ENCODE measurements around the gene KPTN. TPM values are rescaled to one million over a fixed set of nuclear protein-coding genes. Genes with fewer than 3 reads are reported as not detected.

KPTN gene
- total and polyA plus RNA-seq, 2 donors (not counting 1 experiment from before 2014, with no cell fraction given), result 8.1 to 11.4 TPM

- Mint-ChIP-seq H3K4me1 (no peaks in the 10 kb centered on the region), H3K9me3 (ENCODE audit: insufficient read depth) (peaks cover 4% of the 10 kb centered on the region), H3K27ac (no peak overlapping the region), H3K4me3 (no peak overlapping the region), H3K27me3 (peaks cover 29% of the 10 kb centered on the region)
- ChIA-PET CTCF (no interaction called here), POLR2A (no interaction called here)
- Histone ChIP-seq H3K9me3 (ENCODE audit: control extremely low read depth in 1 of 3, control insufficient read depth in 2 of 3, insufficient read depth in 1 of 3, low read length in 2 of 3) (peaks cover 0 to 14% (median 6%) of the 10 kb centered on the region in 3 donors), H3K9ac (ENCODE audit: low read length) (no peak overlapping the region), H3K79me2 (ENCODE audit: control insufficient read depth, insufficient read depth, low read length) (no peaks in the 10 kb centered on the region), H3K27me3 (replicated peaks in 1 of 4; ENCODE audit: control extremely low read depth in 1 of 4, control insufficient read depth in 3 of 4, insufficient read depth in 4 of 4, low read length in 3 of 4) (peaks cover 0 to 55% (median 27%) of the 10 kb centered on the region in 4 experiments), H2AFZ (ENCODE audit: insufficient read depth, low read depth, low read length, poor library complexity, severe bottlenecking) (no peak overlapping the region), H3K27ac (ENCODE audit: low read length in 2 of 2) (no peak overlapping the region), H4K20me1 (ENCODE audit: control insufficient read depth, insufficient read depth, low read length, poor library complexity, severe bottlenecking) (no peaks in the 10 kb centered on the region), H3K4me2 (replicated peaks; ENCODE audit: low read depth, low read length, poor library complexity, severe bottlenecking) (no peak overlapping the region), H3K4me1 (ENCODE audit: control insufficient read depth in 2 of 2, insufficient read depth in 2 of 2, low read length in 2 of 2) (no peaks in the 10 kb centered on the region), H3K4me3 (ENCODE audit: control extremely low read depth in 1 of 5, extremely low read depth in 1 of 5, insufficient read depth in 1 of 5, low read depth in 2 of 5, low read length in 4 of 5) (no peak overlapping the region), H3K36me3 (replicated peaks in 1 of 2; ENCODE audit: control extremely low read depth in 1 of 2, control insufficient read depth in 1 of 2, extremely low read depth in 1 of 2, insufficient read depth in 2 of 2, low read length in 1 of 2) (no peaks in the 10 kb centered on the region)
- DNase-seq (no peak), ATAC-seq (ENCODE audit: low read depth) (no peak)
- WGBS (ENCODE audit: insufficient coverage), result 35% methylated on average over 77 of the region's 77 CpGs
- TF ChIP-seq CTCF (IDR thresholded peaks at IDR 0.05) (no peak), EZH2 (IDR thresholded peaks at IDR 0.05; ENCODE audit: borderline replicate concordance, insufficient read depth, low read depth, low read length, poor library complexity, severe bottlenecking) (no peak)
- intact Hi-C loops (cut with micrococcal nuclease), result no loop called here
Observed at GRCh38 chr19:47456721-47457474, 27.1 kb downstream of the KPTN start.

GRCh38 chr19:47450478-47450877 lies 33.5 kb downstream of the KPTN start:
- intact Hi-C loops (cut with micrococcal nuclease), result no loop called here
- H3K4me2 ChIP-seq (replicated peaks; ENCODE audit: low read depth, low read length, poor library complexity, severe bottlenecking), result no peak overlapping the region
- no peak overlapping the region for H3K4me3 ChIP-seq (ENCODE audit: control extremely low read depth in 1 of 5, extremely low read depth in 1 of 5, insufficient read depth in 1 of 5, low read depth in 2 of 5, low read length in 4 of 5)
- peaks cover 0 to 56% (median 26%) of the 10 kb centered on the region in 4 experiments for H3K27me3 ChIP-seq (replicated peaks in 1 of 4; ENCODE audit: control extremely low read depth in 1 of 4, control insufficient read depth in 3 of 4, insufficient read depth in 4 of 4, low read length in 3 of 4)
- WGBS (ENCODE audit: insufficient coverage), result 77% methylated on average over 6 of the region's 7 CpGs
- H3K4me1 ChIP-seq (ENCODE audit: control insufficient read depth in 2 of 2, insufficient read depth in 2 of 2, low read length in 2 of 2), result peaks cover 22 to 24% of the 10 kb centered on the region in 2 donors
- no peak overlapping the region for H2AFZ ChIP-seq (ENCODE audit: insufficient read depth, low read depth, low read length, poor library complexity, severe bottlenecking)
- ChIA-PET CTCF (no interaction called here), POLR2A (no interaction called here)
- no peaks in the 10 kb centered on the region for H4K20me1 ChIP-seq (ENCODE audit: control insufficient read depth, insufficient read depth, low read length, poor library complexity, severe bottlenecking)
- H3K9me3 ChIP-seq (ENCODE audit: control extremely low read depth in 1 of 3, control insufficient read depth in 2 of 3, insufficient read depth in 1 of 3, low read length in 2 of 3), result peaks cover 0 to 32% (median 8%) of the 10 kb centered on the region in 3 donors
- H3K4me3 Mint-ChIP-seq, result no peak overlapping the region
- H3K27ac Mint-ChIP-seq, result no peak overlapping the region
- H3K27ac ChIP-seq (ENCODE audit: low read length in 2 of 2), result no peak overlapping the region
- DNase-seq (no peak), ATAC-seq (ENCODE audit: low read depth) (no peak)
- no peaks in the 10 kb centered on the region for H3K36me3 ChIP-seq (replicated peaks in 1 of 2; ENCODE audit: control extremely low read depth in 1 of 2, control insufficient read depth in 1 of 2, extremely low read depth in 1 of 2, insufficient read depth in 2 of 2, low read length in 1 of 2)
- peaks cover 19% of the 10 kb centered on the region for H3K4me1 Mint-ChIP-seq
- no peak overlapping the region for H3K9ac ChIP-seq (ENCODE audit: low read length)
- H3K79me2 ChIP-seq (ENCODE audit: control insufficient read depth, insufficient read depth, low read length), result no peaks in the 10 kb centered on the region
- TF ChIP-seq CTCF (IDR thresholded peaks at IDR 0.05) (no peak), EZH2 (IDR thresholded peaks at IDR 0.05; ENCODE audit: borderline replicate concordance, insufficient read depth, low read depth, low read length, poor library complexity, severe bottlenecking) (no peak)
- H3K27me3 Mint-ChIP-seq, result peaks cover 61% of the 10 kb centered on the region
- H3K9me3 Mint-ChIP-seq (ENCODE audit: insufficient read depth), result no peaks in the 10 kb centered on the region
